Amniotic stem cell (primary cell): Measurements from ENCODE around the gene TAS2R7.
"Not testable (repeated sequence)": the region's sequence is repeated elsewhere in the genome, so short reads cannot be mapped to it uniquely, and the experiment has no call there.

Experiments used
- DNase-seq: peaks from one replicate; lab custom pipeline; 2025; lab: John Stamatoyannopoulos, UW

Gene TAS2R7

DNA sequence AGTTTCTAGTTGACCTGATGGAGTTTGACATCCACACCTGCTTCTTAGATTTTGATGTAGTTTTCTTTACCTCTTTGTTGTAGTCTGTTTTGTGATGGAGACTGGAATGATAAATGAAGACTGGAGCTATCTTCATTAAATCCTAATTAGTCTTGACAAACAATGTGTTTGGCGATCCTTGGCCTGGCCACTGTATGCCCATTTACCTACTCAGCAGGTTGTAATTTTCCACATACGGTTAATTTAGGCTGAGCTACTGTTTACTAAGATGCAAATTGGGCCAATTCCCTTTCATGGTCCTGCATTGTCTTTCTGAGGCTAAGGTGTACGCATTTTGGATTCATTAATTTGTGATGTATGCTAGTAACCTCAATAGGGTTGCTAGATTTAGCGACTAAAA is at the start of gene TAS2R7:
Gene TAS2R7 (minus strand): TSS at position 41 of the 400 bp plus-strand sequence. CDS start 57 bp downstream, outside the sequence.
- no peak for DNase-seq

- no peak for DNase-seq
Measured at GRCh38 chr12:10851243-10851858, 48.9 kb upstream of the TAS2R7 start.

GRCh38 chr12:10849425-10849878 is 47.0 kb upstream of the TAS2R7 start, which contains the start of gene PRR4:
Gene PRR4 (minus strand): TSS chr12:10849475. CDS start chr12:10849437, 38 bp downstream.
- DNase-seq, result no peak

DNA sequence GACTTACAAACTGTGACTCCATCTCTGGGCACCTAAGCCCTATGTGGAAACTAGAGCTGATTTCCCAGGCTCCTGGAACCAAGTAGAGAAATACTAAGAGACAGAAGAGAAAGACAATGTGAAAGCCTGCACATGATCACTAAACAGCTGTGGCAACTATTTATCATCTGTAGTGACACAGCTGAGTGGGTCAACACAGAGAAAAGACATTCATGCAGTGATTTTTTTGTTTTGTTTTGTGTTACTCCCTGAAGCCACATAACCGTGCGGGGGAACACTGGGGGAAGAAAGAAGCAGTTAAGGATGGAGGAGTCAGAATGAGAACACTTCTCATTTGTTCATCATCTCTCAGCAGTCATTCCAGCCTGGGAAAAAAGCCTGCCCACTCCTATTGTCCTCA is 45.3 kb upstream of the TAS2R7 start:
- DNase-seq, result no peak

DNA sequence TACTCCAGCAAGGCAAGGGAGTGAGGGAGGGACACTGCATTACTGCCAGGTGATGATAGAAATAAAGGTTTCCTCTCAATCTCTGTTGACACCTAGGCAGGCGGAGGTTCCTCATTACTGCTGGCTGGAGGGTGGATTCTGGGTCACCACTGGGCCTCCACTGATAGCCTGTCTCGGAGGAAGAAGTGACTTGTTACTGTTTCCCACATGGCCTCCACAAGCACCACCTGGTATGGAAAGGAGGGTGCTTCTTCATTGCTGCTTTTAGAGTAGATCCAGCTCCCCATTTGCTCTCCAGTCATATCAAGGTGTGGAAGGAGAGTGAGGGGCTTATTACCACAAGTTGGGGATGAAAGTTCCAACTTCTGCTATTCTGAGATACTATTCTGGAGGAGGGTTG is 40.4 kb upstream of the TAS2R7 start:
- no peak for DNase-seq

DNA sequence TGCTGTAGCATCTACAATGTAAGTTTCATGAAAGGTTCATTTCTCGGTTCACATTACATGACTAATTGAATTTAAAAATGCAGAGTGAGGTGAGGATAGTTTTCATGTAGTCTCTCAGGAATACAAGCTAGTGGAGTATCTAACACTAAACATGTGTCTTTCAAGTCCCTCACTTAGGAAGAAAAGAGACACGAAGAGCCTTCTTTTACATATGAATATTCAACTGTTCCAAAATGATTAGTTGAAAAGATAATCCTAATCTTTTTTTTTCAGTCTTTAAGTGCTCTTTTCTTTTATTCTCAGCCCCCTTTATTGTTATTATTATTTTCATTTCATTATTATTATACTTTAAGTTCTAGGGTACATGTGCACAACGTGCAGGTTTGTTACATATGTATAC is 36.0 kb upstream of the TAS2R7 start:
- DNase-seq, result no peak

- DNase-seq, result no peak
Measured at GRCh38 chr12:10829994-10830393, 27.6 kb upstream of the TAS2R7 start.

GRCh38 chr12:10826258-10826657 is 23.8 kb upstream of the TAS2R7 start, which contains the start of gene TAS2R10:
Gene TAS2R10 (minus strand): TSS chr12:10826358. CDS start chr12:10826269, 89 bp downstream.
- DNase-seq, result no peak

- DNase-seq, result no peak
Measured at GRCh38 chr12:10824957-10825356, 22.5 kb upstream of the TAS2R7 start.

- no peak for DNase-seq
Measured at GRCh38 chr12:10811883-10812536, 9.6 kb upstream of the TAS2R7 start.

- no peak for DNase-seq
Measured at GRCh38 chr12:10810068-10810467, 7.6 kb upstream of the TAS2R7 start, which contains the start of gene TAS2R9. Gene TAS2R9 (minus strand): TSS chr12:10810168. CDS start chr12:10810075, 93 bp downstream.

GRCh38 chr12:10807186-10807585 is 4.8 kb upstream of the TAS2R7 start, which contains the start of gene TAS2R8:
Gene TAS2R8 (minus strand): TSS chr12:10807286. CDS start chr12:10806980, 306 bp downstream.
- DNase-seq, result no peak

GRCh38 chr12:10801741-10802140 is 686 bp downstream of the TAS2R7 start:
- DNase-seq, result no peak

- no peak for DNase-seq
Measured at GRCh38 chr12:10794222-10794621, 8.2 kb downstream of the TAS2R7 start.

- DNase-seq, result not testable (repeated sequence)
Measured at GRCh38 chr12:10791769-10792168, 10.7 kb downstream of the TAS2R7 start.

DNA sequence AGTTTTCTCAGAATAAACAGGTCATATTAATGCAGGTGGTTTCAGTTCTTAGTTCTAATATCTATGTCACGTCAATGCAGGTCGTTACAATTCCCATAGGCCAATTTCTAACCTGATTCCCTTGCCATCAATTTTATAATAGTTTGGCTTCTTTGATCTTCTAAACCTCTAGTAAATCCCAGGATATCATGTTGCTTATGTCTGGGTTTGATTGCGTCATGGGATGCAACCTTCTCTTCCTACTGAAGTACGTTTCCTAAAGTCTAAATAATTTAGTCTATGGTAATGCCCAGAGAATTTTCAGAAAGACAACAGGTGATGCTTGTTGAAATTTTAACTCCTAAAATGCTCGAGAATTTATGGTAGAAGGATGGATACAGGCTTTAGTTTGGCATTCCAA is 19.2 kb downstream of the TAS2R7 start:
- no peak for DNase-seq

- DNase-seq, result no peak
Measured at GRCh38 chr12:10779103-10779502, 23.3 kb downstream of the TAS2R7 start.

- no peak for DNase-seq
Measured at GRCh38 chr12:10771132-10771733, 31.2 kb downstream of the TAS2R7 start.

GRCh38 chr12:10759657-10760056 is 42.8 kb downstream of the TAS2R7 start:
- no peak for DNase-seq

GRCh38 chr12:10756194-10756593 is 46.2 kb downstream of the TAS2R7 start:
- DNase-seq, result no peak

DNA sequence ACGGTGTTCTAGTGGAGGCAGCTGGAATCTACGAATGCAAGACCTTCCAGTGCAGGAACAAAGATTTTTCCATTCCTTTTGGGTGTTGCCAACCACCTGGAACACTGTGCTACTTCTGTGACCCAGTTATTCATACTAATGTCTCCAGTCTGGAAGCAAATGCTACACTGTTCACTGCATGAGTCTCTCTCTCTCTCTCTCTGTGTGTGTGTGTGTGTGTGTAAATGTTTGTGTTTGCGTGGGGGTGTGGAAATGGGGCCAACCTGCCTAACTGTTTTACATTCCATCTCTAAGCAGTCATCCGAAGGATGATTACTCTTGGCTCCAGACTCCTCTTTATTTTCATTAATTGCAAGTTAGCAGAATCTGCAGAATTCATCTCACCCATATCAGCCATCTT is 49.4 kb downstream of the TAS2R7 start:
- no peak for DNase-seq
